ENCODE measurements around the gene DDX60.

The DDX60 gene

GRCh38 chr4:168208957-168209614, 109.5 kb downstream of the DDX60 start:
- no peak for DNase-seq (ENCODE audit: low read depth in 4 of 4, low spot score in 1 of 4)

GRCh38 chr4:168203233-168203911, 115.2 kb downstream of the DDX60 start:
- DNase-seq (ENCODE audit: low read depth in 4 of 4, low spot score in 1 of 4): no peak

GRCh38 chr4:168200685-168201084, 117.9 kb downstream of the DDX60 start:
- no peak for DNase-seq (ENCODE audit: low read depth in 4 of 4, low spot score in 1 of 4)

GRCh38 chr4:168199260-168199957, 119.1 kb downstream of the DDX60 start:
- DNase-seq (ENCODE audit: low read depth in 4 of 4, low spot score in 1 of 4): no peak

- DNase-seq (ENCODE audit: low read depth in 4 of 4, low spot score in 1 of 4): no peak
Measured at GRCh38 chr4:168197926-168198325, 120.6 kb downstream of the DDX60 start.

GRCh38 chr4:168188754-168189153, 129.8 kb downstream of the DDX60 start:
- no peak for DNase-seq (ENCODE audit: low read depth in 4 of 4, low spot score in 1 of 4)

GRCh38 chr4:168183717-168184571, 134.6 kb downstream of the DDX60 start:
- no peak for DNase-seq (ENCODE audit: low read depth in 4 of 4, low spot score in 1 of 4)

GRCh38 chr4:168177546-168178149, 140.9 kb downstream of the DDX60 start:
- no peak for DNase-seq (ENCODE audit: low read depth in 4 of 4, low spot score in 1 of 4)

GRCh38 chr4:168174308-168174707, 144.2 kb downstream of the DDX60 start:
- DNase-seq (ENCODE audit: low read depth in 4 of 4, low spot score in 1 of 4): no peak

- DNase-seq (ENCODE audit: low read depth in 4 of 4, low spot score in 1 of 4): no peak
Measured at GRCh38 chr4:168167714-168168284, 150.8 kb downstream of the DDX60 start.
